ENCODE data around the gene GMDS. TPM values are rescaled to one million over a fixed set of nuclear protein-coding genes. Genes with fewer than 3 reads are reported as not detected.

GMDS gene
- total and polyA plus RNA-seq, 2 of the 4 experiments (the other 2 are of a cell fraction) = 7.3 to 21.9 TPM

GRCh38 chr6:1686117-1687098, 559.0 kb downstream of the GMDS start (continued):
- TF ChIP-seq CTCF (conservative IDR thresholded peaks at IDR 0.05; ENCODE audit: low read depth, low read length) = peak; percentile 50
- no peak for TF ChIP-seq NFE2L2 (IDR thresholded peaks at IDR 0.05; ENCODE audit: low read depth, low read length)
- 0 out of 2 replicates have a peak, but pooled peaks have one; percentile 28 for TF ChIP-seq MXI1 (IDR thresholded peaks at IDR 0.05; ENCODE audit: borderline replicate concordance, low read depth, low read length)
- TF ChIP-seq RFX5 (IDR thresholded peaks at IDR 0.05; ENCODE audit: low read depth, low read length) = no peak
- peak; percentile 67; the same call in 1 of the 2 replicates for TF ChIP-seq MAZ (IDR thresholded peaks at IDR 0.05; ENCODE audit: borderline replicate concordance, low read depth, low read length)
